ENCODE measurements around the gene ABCA7.

- TF ChIP-seq RAD21 (IDR thresholded peaks at IDR 0.05) (no peak), HNF4A (conservative IDR thresholded peaks at IDR 0.05) (no peak), JUND (IDR thresholded peaks at IDR 0.05) (no peak), FOXA1 (IDR thresholded peaks at IDR 0.05) (no peak), EGR1 (IDR thresholded peaks at IDR 0.05; ENCODE audit: low read depth in 2 of 2) (no peak)
- TF ChIP-seq, protein P1, sequence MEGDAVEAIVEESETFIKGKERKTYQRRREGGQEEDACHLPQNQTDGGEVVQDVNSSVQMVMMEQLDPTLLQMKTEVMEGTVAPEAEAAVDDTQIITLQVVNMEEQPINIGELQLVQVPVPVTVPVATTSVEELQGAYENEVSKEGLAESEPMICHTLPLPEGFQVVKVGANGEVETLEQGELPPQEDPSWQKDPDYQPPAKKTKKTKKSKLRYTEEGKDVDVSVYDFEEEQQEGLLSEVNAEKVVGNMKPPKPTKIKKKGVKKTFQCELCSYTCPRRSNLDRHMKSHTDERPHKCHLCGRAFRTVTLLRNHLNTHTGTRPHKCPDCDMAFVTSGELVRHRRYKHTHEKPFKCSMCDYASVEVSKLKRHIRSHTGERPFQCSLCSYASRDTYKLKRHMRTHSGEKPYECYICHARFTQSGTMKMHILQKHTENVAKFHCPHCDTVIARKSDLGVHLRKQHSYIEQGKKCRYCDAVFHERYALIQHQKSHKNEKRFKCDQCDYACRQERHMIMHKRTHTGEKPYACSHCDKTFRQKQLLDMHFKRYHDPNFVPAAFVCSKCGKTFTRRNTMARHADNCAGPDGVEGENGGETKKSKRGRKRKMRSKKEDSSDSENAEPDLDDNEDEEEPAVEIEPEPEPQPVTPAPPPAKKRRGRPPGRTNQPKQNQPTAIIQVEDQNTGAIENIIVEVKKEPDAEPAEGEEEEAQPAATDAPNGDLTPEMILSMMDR (IDR thresholded peaks at IDR 0.05; ENCODE audit: low read depth, low read length, missing input control) = no peak
Measured at GRCh38 chr19:1051791-1052190, 11.9 kb downstream of the ABCA7 start.
